B cell (primary cell): Measurements from ENCODE around the gene PES1. TPM values are rescaled to one million over a fixed set of nuclear protein-coding genes. Genes with fewer than 3 reads are reported as not detected.
A peak's percentile ranks its signal among the peaks of the same experiment; 100 is the strongest.

ENCODE experiments used
- ATAC-seq: fragments of 200-7000 bp; cut with Tn5 transposase; one replicate; pipeline ENCODE4 v1.10.0; 2021; ENCODE audit warnings: low read depth, mild to moderate bottlenecking, moderate number of reproducible peaks, moderate library complexity
- CTCF ChIA-PET: fragments of 350-600 bp; sonication (Branson Sonifier 250); formaldehyde crosslinking; loops from one replicate; lab custom pipeline; 2021; ENCODE audit warnings: antibody characterized with exemption, inconsistent platforms; lab: Charles Lee
- POLR2A ChIA-PET: fragments of 350-600 bp; sonication (Branson Sonifier 250); formaldehyde crosslinking; loops from one replicate; lab custom pipeline; 2021; ENCODE audit warnings: antibody characterized with exemption; lab: Charles Lee
- DNase-seq: peaks from one replicate; pipeline ENCODE4 v3.0.0; 2013
- H2AFZ ChIP-seq: 2 replicates; pipeline ENCODE4 v1.6.1; 2012; ENCODE audit warnings: mild to moderate bottlenecking, low read depth, low read length; ENCODE audit not compliant: insufficient read depth, poor library complexity, severe bottlenecking
- H3K27ac ChIP-seq, 2 donors: 1 replicate in 1 of 2; 2 replicates in 1 of 2; pipeline ENCODE4 v1.5.1; 2012 to 2013; ENCODE audit warnings: low read length in 2 of 2, mild to moderate bottlenecking in 2 of 2, moderate library complexity in 1 of 2
- H3K27me3 ChIP-seq, 4 experiments: fragments of 200-600 bp in 1 of 4; sonication (generic) in 1 of 4; replicated peaks in 1 of 4; 1 replicate in 2 of 4; 2 replicates in 2 of 4; pipeline versions ENCODE4 v1.6.1 to v1.7.0; 2013 to 2016; ENCODE audit warnings: low read length in 3 of 4, mild to moderate bottlenecking in 2 of 4, mixed read lengths in 1 of 4, moderate library complexity in 1 of 4; ENCODE audit not compliant: insufficient read depth in 4 of 4, control insufficient read depth in 3 of 4; ENCODE audit errors: control extremely low read depth in 1 of 4
- H3K36me3 ChIP-seq, 2 experiments: replicated peaks in 1 of 2; 1 replicate in 1 of 2; 2 replicates in 1 of 2; pipeline versions ENCODE4 v1.6.1 to v1.7.1; 2013; ENCODE audit warnings: low read length in 1 of 2; ENCODE audit not compliant: insufficient read depth in 2 of 2, control insufficient read depth in 1 of 2; ENCODE audit errors: control extremely low read depth in 1 of 2, extremely low read depth in 1 of 2
- H3K4me1 ChIP-seq, 2 donors: fragments of 200-600 bp in 1 of 2; sonication (generic) in 1 of 2; 1 replicate in 1 of 2; 2 replicates in 1 of 2; pipeline versions ENCODE4 v1.5.1 to v1.6.1; 2013 to 2017; ENCODE audit warnings: low read length in 2 of 2; ENCODE audit not compliant: control insufficient read depth in 2 of 2, insufficient read depth in 2 of 2
- H3K4me2 ChIP-seq: replicated peaks from 2 replicates; pipeline ENCODE3; 2012; ENCODE audit warnings: mild to moderate bottlenecking, low read depth, low read length; ENCODE audit not compliant: poor library complexity, severe bottlenecking
- H3K4me3 ChIP-seq, 5 experiments: fragments of 200-600 bp in 1 of 5; sonication (generic) in 1 of 5; 1 replicate in 3 of 5; 2 replicates in 2 of 5; pipeline versions ENCODE4 v1.5.1 to v1.7.0; 2011 to 2016; ENCODE audit warnings: low read length in 4 of 5, mild to moderate bottlenecking in 4 of 5, low read depth in 2 of 5, control low read depth in 1 of 5, moderate library complexity in 1 of 5; ENCODE audit not compliant: insufficient read depth in 1 of 5; ENCODE audit errors: control extremely low read depth in 1 of 5, extremely low read depth in 1 of 5
- H3K79me2 ChIP-seq: fragments of 200-600 bp; sonication (generic); one replicate; pipeline ENCODE4 v1.6.0; 2016; ENCODE audit warnings: low read length; ENCODE audit not compliant: control insufficient read depth, insufficient read depth
- H3K9ac ChIP-seq: fragments of 200-600 bp; sonication (generic); 2 replicates; pipeline ENCODE4 v1.6.1; 2017; ENCODE audit warnings: mild to moderate bottlenecking, low read length, moderate library complexity
- H3K9me3 ChIP-seq, 3 donors: one replicate each; pipeline versions ENCODE4 v1.6.1 to v1.7.1; 2013; ENCODE audit warnings: low read length in 2 of 3; ENCODE audit not compliant: control insufficient read depth in 2 of 3, insufficient read depth in 1 of 3; ENCODE audit errors: control extremely low read depth in 1 of 3
- H4K20me1 ChIP-seq: 2 replicates; pipeline ENCODE4 v1.6.0; 2012; ENCODE audit warnings: mild to moderate bottlenecking, low read length; ENCODE audit not compliant: insufficient read depth, control insufficient read depth, poor library complexity, severe bottlenecking
- H3K27ac Mint-ChIP-seq: one replicate; pipeline ENCODE4 v1.8.0; 2021; ENCODE audit warnings: mixed read lengths
- H3K27me3 Mint-ChIP-seq: one replicate; pipeline ENCODE4 v1.8.0; 2021; ENCODE audit warnings: mixed read lengths
- H3K4me1 Mint-ChIP-seq: one replicate; pipeline ENCODE4 v1.8.0; 2021; ENCODE audit warnings: mixed read lengths
- H3K4me3 Mint-ChIP-seq: one replicate; pipeline ENCODE4 v1.8.0; 2021; ENCODE audit warnings: mixed read lengths
- H3K9me3 Mint-ChIP-seq: one replicate; pipeline ENCODE4 v1.8.0; 2022; ENCODE audit warnings: mixed read lengths; ENCODE audit not compliant: insufficient read depth
- CTCF ChIP-seq: fragments of 200-600 bp; IDR thresholded peaks from one replicate; pipeline ENCODE4 v1.8.0; 2022; ENCODE audit warnings: antibody characterized with exemption, mild to moderate bottlenecking
- EZH2 ChIP-seq: IDR thresholded peaks from 2 replicates; pipeline ENCODE4 v1.6.1; 2012; ENCODE audit warnings: borderline replicate concordance, low read depth, mild to moderate bottlenecking, moderate library complexity, low read length; ENCODE audit not compliant: insufficient read depth, poor library complexity, severe bottlenecking
- WGBS: methylation state at CpG from one replicate; pipeline ENCODE4 v1.1.5; 2013; ENCODE audit warnings: missing lambda C conversion rate; ENCODE audit not compliant: insufficient coverage; 5-methylcytosine and 5-hydroxymethylcytosine counted together
- intact Hi-C: fragments of 100-400 bp; cut with micrococcal nuclease; formaldehyde crosslinking; loops from one replicate; pipeline ENCODE4 v1.10.0; 2022
- polyA minus RNA-seq: library from RNA; depleted of rRNA, polyadenylated mRNA; stranded (reverse); fragments of >200 nt; gene quantifications from 2 replicates; pipeline ENCODE4 v1.2.3, GENCODE V29; 2012
- polyA plus RNA-seq: library from polyadenylated mRNA; depleted of rRNA; stranded (reverse); fragments of >200 nt; gene quantifications from 2 replicates; pipeline ENCODE4 v1.2.3, GENCODE V29; 2012
- total RNA-seq, 2 donors: library from RNA; stranded (reverse); fragments of 120-200 nt in 1 of 2; gene quantifications; 1 replicate in 1 of 2; 2 replicates in 1 of 2; pipeline versions ENCODE4 v1.2.3 to v1.2.4, GENCODE V29; 2013 to 2022

Gene PES1
- total RNA-seq (72.7 and 75.2 TPM in 2 replicates), polyA plus RNA-seq (35.6 and 38.1 TPM in 2 replicates), polyA minus RNA-seq (51.2 and 55.0 TPM in 2 replicates)
- total RNA-seq (2013), result 51.4 TPM

DNA sequence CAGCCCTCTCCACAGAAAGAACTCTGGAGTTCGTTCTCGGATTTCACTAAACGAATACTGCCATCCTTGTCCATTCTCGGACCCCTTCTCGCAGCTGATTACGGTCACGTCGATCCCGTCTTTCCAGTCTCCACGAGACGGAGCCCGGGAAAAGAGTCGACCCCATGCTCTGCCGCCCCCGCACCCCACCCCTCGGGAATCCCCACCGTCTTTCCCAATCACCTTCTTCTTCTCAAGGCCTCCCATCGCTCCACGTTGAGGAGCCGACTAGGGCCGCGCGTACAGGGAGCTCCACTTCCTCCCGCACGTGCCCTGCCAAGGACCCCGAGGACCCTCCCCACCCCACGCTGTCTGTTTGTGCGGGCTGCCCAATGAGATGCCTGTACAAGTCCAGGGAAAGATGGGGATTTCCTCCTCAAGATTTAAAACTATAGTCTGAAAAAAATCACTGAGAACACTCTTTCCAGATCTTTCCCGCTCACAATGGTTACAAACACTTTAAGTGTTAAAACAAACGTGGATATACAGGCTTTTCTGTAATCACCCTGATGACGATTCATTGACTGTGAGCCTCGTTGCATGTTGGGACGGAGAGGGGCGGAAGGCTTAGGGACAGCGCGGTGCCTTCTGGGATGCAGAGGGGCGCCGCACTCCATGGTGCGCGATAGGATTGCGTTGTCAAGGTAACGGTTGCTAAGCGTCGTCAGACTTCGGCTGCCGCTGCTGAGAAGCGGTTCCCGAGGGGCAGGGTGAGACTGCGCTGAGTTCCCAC is at the start of gene PES1:
Gene PES1 (minus strand): TSS at position 323 of the 772 bp plus-strand sequence. CDS start 77 bp downstream, at position 246.
- Histone ChIP-seq H3K9ac (peak within 1 kb of the TSS; percentile 89), H3K27me3 (peaks cover 0 to 2% (median under 1%) of the 10 kb centered on the region in 4 experiments), H4K20me1 (peaks cover 23% of the 10 kb centered on the region), H3K9me3 (no peaks in the 10 kb centered on the region), H2AFZ (peak within 1 kb of the TSS; percentile 78), H3K4me1 (peaks cover 14 to 22% of the 10 kb centered on the region in 2 donors), H3K27ac (peak within 1 kb of the TSS; percentile 95 to 98), H3K36me3 (peaks cover 2 to 26% of the 10 kb centered on the region in 2 experiments), H3K4me2 (peak within 1 kb of the TSS; percentile 92), H3K79me2 (peaks cover 24% of the 10 kb centered on the region), H3K4me3 (peak within 1 kb of the TSS; percentile 81 to 95 (median 91))
- Mint-ChIP-seq H3K4me3 (no peak within 1 kb of the TSS), H3K27ac (no peak within 1 kb of the TSS), H3K9me3 (no peaks in the 10 kb centered on the region), H3K27me3 (peaks cover 3% of the 10 kb centered on the region), H3K4me1 (no peaks in the 10 kb centered on the region)
- DNase-seq, result peak; percentile 99
- ATAC-seq, result peak; percentile 94
- CTCF ChIA-PET, result interaction anchor here (0.8 to 1.3 kb wide), 3 partner anchors 164 to 331 kb away, joined by 3 read pairs; partner anchors contain the start of gene RNF215
- TF ChIP-seq EZH2, result no peak
- TF ChIP-seq CTCF, result no peak
- WGBS, result under 1% methylated on average over 39 of the region's 49 CpGs
- POLR2A ChIA-PET, result interaction anchor here (0.5 to 1.3 kb wide), 4 partner anchors 15 to 90 kb away, joined by 3 to 4 read pairs (median 3); partner anchors contain the start of genes SLC35E4 and TCN2
- intact Hi-C loops, result loop anchor here (1.0 to 10.0 kb wide), 12 partner anchors 16 to 1881 kb away; partner anchors contain the start of genes CASTOR1, DEPDC5, DUSP18 and FBXO7
